Stimulated activated CD4-positive, alpha-beta T cell treated with anti-CD3 and anti-CD28 coated beads, TNF-alpha, amount 100 ng/mL, for 48 hours (primary cell): ENCODE data around the gene NPS.

Experiments
- DNase-seq, 3 donors: peaks; one replicate each; pipeline ENCODE4 v3.0.0-alpha.2; 2020; ENCODE audit warnings: low read depth in 3 of 3

Gene NPS, protein sequence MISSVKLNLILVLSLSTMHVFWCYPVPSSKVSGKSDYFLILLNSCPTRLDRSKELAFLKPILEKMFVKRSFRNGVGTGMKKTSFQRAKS

DNA sequence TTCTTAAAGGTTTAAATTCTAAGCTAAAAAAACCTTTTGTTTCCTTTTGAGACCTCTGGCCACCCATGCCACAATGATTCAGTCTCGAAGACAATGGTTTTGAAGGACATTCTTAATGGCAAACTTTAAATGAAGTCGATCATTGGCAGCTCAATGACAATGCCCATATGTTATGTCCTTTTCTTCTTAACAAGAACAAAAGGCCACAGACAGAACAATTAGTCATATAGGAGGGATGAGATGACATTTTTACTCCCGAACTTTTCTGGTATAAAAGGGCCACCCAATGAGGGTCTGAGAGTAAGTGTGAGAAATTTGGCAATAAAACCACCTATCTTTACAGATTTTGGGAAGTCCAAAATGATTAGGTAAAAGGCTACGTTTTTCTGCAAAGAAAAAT is at the start of gene NPS:
TSS of gene NPS (plus strand) at position 301 of the 400 bp plus-strand sequence. CDS start at position 361, 60 bp downstream.
- DNase-seq: no peak

DNA sequence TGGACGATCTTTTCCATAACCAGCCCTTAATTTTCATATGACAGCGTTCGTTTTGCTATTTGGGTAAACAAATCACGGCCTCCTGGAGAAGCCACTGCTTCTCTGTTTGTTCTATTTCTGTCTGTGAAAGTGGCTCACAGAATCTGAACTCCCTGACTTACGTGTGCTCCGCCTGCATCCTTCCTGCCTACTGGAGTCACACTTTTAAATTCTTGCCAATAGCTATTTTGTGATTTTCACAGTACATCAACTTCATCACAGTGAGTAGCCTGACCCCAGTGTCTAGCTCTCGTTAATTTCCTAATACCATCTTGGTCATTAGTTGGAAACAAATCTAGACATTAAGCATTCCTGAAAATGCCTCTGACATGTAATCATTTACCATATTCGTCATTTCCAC is 49.0 kb upstream of the NPS start:
- no peak for DNase-seq

DNA sequence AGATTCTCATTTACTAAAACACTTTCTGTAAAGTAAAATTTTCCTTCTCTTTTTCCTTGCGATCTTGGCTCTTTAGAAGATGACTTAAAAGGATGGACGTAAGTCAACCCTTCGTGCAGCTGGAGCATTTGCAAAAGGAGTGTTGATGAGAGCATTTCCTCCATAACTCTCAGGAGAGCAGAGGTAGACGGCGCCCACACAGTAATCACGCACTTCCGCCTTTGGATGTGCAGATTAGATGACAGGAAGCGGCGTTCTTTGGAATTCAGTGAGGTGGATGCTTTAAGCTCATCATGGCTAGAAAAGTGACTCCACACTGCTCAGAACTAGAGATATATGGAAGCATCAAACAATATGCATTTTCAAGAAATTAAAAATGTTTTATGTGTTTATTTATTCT is 43.0 kb upstream of the NPS start:
- DNase-seq: no peak

DNA sequence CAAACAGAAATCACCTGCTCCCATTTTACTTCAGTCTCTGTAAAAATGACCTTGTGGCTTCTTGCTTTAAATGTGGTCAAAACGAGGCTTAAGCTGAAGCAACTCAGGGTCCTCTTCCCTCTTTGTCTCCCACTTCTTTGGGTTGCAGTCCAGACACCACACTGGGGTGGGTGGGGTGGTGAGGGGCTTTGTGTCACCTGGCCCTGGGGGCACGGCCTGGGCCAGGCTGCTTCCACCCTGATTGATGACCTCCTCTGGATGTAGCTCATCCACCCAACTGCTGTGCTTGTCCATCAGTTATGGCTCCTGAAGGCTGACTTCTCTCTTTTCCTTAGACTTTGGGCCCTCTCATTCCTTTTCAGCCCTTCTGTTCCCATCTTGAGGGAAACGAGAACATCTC is 26.8 kb upstream of the NPS start:
- no peak for DNase-seq

DNA sequence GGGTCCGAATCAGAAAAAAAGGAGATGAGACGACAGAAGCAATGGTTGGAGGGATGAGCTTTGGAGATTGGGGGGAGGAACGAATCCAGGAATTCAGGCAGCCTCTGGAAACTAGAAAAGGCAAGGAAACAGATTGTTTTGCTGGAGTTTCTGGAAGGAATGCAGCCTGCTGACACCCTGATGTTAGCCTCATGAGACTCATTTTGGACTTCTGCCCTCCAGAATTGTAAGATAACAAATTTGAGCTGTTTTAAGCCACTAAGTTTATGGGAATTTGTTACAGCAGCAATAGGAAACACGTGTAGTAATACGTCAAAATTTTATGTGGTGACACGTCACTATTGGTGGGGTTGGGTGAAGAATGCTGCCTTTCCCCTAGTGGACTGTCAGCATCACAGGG is 25.6 kb upstream of the NPS start:
- no peak for DNase-seq

DNA sequence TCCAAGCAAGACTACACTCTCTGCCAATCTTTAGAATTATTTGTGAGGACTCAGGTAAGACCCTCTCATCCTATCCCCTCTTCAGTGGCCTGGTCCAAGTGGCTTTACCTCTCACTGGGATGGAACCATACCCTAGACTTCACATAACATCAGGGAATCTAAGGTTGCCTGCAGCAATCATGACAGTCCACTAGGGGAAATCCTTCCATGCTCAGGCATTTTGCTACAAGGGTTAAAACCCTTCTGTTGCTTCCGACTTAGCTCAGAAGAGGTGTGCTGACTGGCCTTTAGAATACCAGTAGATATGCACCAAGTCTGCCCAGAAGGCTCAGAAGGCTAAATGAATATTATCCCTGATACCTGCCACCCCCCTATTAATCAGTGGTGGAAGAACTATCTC is 24.9 kb upstream of the NPS start:
- DNase-seq: no peak

DNA sequence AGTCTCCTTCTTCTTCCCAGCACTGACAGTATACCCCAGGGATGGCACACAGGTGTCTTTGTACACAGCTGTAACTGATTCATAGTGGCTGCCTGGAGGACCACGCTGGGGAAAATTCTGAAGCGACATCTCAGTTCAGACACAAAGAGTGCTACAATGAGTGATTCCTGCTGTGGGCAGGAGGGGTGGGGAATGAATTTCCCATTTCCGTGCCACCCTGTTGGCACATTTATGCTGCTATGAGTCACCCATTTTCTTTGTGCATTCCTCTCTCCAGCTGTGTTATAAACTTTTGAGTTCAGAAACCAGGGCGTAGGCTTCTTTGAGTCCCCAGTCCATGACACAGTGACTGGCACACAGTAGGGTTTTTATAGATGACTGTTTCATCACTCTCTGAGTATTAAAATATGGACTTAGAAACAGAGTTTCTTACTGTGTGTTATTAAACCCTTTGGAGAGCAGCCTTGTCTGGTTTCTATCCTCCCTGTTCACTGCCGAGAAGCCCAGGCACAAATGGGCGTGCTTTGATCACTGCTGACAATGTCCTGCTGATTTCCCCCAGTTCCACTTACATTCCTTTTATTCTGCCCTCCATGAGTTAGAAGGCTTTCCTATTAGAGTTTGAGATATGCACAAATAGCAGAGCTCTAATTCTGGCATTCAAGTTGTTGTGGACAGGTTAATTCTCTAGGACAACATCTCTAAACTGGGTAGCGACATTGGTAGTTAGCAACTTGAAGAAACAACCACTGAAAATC is 24.0 kb upstream of the NPS start:
- no peak for DNase-seq

DNA sequence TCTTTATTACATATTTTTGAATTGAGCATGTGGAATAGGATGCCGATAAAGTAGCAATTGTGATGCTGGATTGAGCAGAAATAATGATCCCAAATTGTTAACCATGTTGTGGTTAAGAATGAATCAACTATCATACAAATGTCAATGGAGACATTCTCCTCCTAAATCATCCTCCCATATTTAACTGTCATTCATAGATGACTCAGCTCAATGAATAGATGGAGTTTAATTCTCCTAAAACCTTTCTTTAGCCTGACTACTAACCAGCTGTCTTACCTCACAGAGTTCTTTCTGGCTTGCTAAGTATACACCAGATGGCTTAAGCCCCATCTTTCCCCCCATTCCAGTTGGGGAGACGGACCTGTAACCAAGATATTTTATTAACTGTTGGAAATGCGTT is 23.4 kb upstream of the NPS start:
- no peak for DNase-seq

DNA sequence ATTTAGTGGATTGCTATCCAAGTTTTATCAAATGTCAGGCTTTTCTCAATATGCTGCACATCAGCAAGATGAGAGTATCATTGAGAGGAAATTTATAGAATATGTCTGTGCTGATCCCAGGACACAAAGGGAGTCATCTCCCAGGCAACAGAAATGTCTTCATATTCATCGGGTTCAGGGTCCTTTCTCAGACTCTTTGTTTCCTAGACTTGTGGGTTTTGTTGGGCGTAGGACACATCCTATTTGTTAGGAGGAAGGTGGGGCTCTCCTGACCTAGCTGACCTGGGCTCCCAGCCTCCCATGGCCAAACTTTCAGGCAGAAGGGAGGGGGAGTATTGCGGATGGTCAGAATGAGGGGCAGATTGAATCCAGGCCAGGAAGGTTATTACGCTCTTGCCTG is 22.9 kb upstream of the NPS start:
- no peak for DNase-seq

DNA sequence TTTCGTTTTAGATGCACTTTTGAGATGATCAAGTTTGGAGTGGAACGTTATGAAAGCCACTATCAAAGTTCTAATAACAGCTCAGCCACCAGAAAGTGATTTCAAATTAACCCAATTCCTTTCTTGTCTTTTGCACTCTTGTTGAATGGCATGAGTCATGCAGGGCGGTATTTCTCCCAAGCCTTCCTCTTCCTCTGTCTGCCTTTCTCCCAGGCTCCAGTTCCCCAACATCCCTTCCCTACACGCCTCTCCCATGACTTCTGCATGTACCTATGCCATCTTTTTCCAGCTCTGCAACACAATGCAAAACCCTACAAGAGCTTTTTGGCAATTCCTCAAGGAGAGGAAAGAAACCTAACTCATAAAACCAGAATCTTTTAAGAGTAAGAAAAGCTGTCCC is 21.8 kb upstream of the NPS start:
- no peak for DNase-seq

DNA sequence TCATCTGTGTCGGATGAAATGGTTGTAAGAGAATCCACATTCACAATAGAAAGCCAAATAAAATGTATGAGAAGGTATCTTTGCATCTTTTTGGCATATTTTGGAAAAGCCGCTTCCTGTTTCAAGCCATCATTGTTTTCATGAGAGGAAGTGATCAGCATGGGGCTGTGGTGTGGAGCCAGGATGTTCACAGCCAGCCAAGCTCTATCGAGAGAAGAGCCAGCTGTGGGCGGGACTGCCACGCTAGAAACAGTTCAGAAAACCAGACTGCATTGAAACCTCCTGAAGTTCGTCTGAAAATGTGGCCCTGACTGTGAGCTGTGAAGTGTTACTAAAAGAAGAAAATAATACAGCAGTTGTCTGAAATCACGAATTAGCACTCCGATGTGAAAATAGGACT is 21.2 kb upstream of the NPS start:
- DNase-seq: no peak

DNA sequence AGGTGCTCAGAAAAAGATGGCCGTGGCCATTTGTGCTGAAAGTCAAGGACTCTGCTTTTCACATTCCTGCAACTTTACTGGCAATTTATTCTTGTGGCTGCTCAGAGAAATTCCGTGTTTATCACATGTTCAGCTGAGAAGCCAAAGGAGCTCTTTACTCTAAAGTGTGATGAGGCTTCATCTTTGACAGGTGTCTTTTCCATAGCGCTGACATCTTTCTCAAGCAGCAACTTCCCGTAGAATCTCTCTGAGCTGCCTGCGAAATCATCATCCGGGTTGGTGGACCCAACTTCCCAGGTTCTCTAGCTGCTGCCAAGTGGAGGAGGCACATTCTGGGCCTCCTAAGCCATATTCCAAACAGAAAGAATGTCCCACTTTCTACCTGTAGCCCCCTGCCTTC is 16.9 kb upstream of the NPS start:
- DNase-seq: no peak

DNA sequence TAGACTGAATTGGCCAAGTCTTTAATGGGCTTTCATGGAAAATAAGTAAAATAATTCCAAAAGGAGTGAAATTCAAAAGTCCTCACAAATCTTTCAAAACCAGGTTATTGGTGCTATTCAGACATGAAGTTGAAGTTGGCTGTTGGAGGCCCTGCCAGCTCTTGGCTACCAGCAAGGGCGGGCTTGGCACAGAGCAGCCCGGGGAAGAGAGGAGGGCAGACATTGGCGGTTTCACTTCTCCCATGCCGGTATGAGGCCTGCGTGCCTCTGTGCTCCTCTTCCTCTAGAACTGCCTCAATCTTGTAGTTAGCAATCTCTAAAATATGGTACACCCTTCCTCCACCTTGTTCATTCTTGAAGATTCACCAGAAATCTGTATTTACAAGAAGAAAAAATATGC is 16.4 kb upstream of the NPS start:
- no peak for DNase-seq

DNA sequence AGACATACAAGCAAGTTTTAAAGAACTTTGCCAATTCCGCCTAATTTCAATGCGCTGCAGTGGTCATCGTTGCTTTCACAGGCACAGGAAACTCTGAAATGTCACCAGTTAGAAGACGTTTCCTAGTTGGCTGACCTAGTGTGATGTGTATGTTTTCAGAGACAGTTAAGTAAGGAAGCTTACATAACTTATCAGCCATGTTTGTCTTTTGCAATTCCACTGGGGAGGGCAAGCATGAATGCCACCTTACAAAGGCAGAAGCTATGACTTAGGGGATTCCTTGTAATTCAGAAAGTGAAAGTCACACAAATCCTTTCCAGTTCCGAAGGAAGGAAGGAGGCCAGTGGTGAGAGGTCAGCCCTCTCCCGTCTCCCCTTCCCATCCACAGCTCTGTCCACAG is 15.0 kb upstream of the NPS start:
- no peak for DNase-seq

DNA sequence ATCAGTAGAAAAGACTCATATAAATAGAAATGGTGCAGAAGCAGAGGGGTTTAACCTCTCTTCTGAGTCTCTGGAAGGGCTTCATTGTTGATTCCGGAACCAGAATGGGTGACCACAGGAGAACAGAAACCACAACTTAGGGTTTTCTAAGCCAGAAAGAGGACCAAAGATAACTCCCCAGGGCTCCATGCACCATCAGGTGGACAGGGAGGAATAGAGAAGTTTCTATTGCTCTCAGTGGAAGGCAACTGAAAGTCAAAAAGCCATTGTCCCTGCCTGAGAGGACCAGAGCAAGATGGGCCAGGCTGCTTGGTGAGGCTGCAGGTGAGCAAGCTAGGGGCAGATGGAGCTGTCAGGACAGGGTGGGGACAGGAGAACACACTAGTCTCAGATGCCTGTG is 14.6 kb upstream of the NPS start:
- no peak for DNase-seq

DNA sequence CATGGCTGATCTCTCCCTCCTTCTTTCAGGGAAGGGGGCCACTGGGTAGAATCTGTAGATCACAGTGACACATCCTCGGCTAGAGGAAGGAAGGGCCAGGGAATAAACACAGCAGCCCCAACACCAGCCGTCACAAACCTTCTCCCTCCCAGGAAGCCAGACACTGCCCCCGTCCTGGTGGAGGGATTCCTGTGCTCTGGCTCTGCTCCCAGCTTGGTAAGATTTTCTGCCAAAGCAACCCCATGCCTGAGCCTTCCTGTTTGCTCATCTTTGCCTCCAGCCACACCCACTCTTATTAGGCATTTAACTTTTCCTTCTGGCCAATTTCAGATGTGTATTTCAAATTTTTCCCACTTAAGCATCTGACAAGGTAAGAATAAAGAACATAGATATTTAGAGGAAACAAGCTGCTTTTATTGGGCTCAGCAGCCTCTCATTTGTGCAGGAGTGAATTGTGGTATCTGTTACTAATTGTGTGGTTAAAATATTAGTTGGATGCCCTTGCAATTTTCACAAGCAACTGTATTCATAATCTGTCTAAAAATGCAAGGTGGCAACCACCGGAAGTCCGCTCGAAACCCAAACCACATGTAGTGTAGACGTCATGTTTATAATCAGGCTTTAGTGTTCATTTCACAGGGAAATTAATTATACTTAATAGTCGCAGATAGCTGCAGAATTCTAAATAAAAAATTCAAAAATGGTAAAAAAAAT is 13.2 kb upstream of the NPS start:
- DNase-seq: no peak

DNA sequence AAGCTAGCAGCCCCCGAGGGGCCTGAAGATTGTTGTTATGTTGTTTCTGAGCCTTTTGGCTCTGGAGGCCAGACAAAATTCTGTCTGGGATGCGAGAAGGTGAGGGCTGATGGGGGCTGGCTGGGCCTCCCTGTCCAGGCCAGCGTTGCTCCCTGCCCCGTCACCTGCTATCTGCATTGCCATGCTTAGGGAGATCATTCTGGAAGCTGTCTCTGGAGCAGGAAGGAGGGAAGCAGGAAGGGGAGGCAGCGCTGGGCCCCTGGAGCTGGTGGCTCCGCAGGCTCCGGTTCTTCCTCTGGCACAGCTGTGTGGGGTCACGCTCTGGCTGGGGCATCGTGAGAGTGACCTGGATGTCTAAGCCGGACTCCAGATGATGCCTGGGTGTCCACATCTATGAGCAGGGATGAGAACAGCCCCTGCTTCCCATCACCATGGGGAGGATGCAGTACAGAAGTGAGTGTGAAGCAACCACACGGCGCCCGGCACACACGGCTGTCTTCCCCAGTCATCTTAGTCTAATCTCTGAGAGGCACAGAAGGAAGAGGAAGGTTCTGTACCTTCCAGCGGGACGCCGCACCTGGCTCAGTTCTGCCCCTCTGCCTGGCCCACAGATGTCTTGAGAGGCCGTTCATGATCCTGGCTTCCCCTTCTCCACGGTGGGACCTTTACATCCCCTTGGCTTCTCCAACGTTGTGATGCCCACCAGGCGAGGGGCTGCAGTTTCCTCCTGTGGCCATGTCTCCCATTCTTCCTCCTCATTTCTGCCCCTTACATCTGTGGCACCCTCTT is 11.9 kb upstream of the NPS start:
- DNase-seq: no peak

DNA sequence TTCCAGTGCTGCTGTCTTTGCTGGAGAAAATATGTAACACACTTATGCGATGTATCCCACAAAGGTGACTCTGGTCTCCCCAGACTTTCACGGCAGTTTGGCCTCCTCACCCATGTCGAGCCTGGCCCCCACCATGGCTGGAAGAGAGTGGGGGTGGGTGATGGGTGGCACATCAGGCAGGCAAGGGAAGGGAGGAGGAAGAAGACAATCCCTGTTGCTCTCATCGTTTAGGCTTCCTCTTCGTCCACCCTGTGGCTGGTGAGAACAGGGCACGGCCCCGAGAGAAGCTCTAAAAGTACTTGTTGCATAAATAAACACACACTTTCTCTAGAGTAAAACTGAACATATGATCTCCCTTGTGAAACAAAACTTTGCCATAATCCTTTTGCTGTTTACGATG is 11.2 kb upstream of the NPS start:
- DNase-seq: no peak

DNA sequence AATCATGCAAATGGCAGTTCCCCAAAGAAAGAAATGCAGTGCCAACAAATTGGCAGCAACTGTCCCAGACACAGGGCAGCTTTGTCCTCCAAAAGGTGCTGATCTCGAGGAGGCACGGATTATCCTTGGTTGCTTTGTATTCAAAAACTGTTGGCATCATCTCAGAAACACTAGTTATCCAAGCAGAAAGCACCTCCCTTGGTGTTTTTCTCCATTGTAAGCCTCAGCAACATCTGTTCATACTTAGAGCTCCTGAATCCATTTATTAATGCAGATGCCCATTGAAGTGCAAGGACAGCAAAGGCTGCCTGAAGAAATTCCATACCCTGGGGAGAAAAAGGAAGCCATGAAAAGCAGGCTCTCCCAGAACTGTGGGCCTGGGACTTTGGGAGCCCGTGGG is 1.1 kb upstream of the NPS start:
- DNase-seq: no peak

DNA sequence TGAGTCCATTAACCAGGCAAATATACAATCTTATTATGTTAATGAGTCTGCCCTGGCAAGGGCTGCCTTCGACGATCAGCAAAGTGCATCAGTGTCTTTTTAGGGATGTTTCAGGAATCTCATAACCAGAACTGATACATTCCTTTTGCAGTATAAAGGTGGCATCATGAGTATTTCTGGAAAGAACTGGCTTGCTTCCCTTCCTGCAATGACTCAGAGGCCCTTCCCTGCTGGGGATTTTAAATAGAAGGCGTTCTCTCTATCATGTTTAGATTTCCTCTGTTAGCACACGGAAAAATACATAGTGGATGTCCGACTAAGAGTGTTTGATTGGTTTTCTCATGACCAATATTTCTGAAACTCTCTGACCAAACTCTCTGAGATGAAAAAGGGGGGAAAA is 1.8 kb downstream of the NPS start:
- no peak for DNase-seq

DNA sequence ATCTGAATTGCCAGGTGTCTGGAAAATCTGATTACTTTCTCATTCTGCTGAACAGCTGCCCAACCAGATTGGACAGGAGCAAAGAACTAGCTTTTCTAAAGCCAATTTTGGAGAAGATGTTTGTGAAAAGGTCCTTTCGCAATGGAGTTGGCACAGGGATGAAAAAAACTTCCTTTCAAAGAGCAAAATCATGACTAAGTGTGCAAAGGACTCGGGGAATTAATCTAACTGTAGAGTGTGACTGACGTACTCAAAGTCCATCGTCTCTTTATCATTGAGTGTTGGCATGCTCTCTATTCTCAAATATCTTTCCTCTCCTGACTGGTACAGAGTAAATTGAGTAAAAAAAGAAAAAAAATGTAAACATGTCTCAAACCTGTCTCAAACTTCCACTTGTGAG is 3.3 kb downstream of the NPS start:
- DNase-seq: no peak

DNA sequence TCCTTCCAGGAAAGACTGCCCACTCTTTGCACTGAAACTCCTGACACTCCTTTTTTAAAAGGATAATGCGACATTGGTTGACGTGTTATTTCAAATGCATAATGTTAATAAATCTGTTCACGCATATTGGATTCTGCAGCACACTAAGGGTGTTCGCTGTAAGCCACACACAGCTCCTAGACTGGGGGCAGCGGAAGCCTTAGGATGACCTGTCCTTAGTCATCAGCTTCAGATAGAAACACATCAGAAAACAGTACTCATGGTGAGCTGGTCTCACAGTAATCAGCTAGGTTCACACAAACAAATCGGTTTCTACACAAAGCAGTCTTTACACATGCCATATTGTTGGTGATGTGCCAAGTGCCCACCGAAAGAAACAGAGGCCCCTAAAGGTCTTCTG is 4.3 kb downstream of the NPS start:
- no peak for DNase-seq

DNA sequence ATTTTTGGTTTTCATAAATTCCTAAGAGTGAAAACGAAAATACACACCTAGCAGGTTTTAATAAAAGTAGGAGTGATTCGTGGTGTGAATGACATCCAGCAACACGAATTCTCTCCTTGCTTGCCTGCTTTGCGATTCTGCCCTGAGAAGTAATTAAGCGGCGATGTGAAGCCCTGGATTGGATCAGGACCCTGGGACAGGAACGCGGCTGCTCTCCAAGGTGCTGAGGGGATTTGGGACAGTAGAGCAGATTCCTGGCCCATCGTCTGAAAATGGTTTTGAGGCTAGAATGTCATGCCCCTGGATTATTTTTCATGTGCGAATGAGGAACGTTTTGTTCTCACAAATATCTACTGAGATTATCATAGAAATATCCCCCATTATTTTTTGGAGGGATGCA is 7.8 kb downstream of the NPS start:
- no peak for DNase-seq
